NB4 (cell line): ENCODE measurements around the gene SSH2.

ENCODE experiments used
- CTCF ChIP-seq: IDR thresholded peaks from one replicate; pipeline ENCODE4 v1.5.1; 2012; ENCODE audit warnings: low read depth, low read length
- POLR2A ChIP-seq: IDR thresholded peaks from 2 replicates; pipeline ENCODE4 v1.6.1; 2011; ENCODE audit warnings: mild to moderate bottlenecking; ENCODE audit not compliant: insufficient read length; ENCODE audit errors: extremely low read depth

DNA sequence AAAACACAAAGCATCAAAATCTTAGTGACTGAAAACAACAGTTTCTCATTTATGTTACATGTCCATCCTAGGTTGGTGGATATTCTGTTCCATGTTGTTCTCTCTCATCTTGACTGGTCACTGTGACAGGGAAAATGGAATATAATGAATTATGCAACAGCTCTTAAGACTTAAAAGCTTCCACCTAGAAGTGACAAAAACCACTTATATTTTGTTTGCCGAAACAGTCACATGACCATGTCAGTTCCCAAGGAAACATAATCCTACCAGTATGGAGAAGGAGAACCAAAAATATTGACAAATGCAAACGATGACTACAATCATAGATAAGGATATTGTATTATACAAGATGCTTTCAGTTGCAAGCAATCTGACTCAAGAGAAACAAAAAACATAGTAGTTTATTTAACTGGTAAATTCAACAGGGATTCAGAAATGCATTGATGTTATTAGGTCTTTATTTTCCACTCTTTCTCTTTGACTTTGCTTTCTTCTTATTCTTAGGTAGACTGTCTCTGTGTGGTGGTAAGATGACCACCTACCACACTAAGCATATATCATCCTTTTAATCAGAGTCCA lies 103.8 kb downstream of the SSH2 start:
- TF ChIP-seq POLR2A (no peak), CTCF (no peak)
